ENCODE results near the gene AGTPBP1.
A peak's percentile ranks its signal among the peaks of the same experiment; 100 is the strongest.
"Not testable (repeated sequence)": the region's sequence is repeated elsewhere in the genome, so short reads cannot be mapped to it uniquely, and the experiment has no call there.

AGTPBP1 gene, protein sequence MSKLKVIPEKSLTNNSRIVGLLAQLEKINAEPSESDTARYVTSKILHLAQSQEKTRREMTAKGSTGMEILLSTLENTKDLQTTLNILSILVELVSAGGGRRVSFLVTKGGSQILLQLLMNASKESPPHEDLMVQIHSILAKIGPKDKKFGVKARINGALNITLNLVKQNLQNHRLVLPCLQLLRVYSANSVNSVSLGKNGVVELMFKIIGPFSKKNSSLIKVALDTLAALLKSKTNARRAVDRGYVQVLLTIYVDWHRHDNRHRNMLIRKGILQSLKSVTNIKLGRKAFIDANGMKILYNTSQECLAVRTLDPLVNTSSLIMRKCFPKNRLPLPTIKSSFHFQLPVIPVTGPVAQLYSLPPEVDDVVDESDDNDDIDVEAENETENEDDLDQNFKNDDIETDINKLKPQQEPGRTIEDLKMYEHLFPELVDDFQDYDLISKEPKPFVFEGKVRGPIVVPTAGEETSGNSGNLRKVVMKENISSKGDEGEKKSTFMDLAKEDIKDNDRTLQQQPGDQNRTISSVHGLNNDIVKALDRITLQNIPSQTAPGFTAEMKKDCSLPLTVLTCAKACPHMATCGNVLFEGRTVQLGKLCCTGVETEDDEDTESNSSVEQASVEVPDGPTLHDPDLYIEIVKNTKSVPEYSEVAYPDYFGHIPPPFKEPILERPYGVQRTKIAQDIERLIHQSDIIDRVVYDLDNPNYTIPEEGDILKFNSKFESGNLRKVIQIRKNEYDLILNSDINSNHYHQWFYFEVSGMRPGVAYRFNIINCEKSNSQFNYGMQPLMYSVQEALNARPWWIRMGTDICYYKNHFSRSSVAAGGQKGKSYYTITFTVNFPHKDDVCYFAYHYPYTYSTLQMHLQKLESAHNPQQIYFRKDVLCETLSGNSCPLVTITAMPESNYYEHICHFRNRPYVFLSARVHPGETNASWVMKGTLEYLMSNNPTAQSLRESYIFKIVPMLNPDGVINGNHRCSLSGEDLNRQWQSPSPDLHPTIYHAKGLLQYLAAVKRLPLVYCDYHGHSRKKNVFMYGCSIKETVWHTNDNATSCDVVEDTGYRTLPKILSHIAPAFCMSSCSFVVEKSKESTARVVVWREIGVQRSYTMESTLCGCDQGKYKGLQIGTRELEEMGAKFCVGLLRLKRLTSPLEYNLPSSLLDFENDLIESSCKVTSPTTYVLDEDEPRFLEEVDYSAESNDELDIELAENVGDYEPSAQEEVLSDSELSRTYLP

DNA sequence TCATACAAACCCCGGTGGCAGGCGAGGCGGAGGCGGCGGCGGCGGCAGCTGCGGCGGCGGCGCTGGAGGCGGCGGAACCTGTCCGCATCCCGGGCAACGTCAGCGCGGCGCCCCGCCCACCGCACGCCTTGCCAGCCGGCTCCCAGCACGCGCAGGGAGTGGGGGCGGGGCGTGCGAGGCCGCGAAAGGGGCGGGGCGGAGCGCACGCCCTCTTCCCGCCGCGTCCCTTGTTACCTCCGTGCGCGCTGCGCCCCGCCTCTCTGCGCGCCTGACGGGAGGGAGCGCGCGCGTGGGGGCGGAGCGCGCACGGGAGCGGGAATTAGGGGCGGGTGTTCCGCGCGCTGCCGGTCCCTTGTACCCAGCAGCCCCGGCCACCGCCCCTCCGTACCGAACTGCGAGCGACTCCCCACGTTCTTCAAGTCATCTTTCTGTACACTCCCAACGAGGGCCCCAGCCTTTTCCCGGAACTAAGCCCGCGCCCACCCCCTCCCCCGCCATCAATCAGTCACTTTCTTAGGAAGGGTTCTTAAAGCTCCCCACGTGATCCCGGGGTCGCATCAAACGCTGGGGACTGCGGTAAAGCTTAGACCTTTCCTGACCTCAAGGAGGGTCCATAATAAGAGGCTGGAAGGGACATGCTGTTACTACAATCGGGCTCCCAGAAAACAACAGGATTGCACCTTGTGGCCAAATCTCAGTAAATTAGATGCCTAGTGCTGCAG is at the start of gene AGTPBP1:
TSS of gene AGTPBP1 (minus strand) at position 80 of the 722 bp plus-strand sequence. CDS start 29,421 bp downstream, outside the sequence.
- POLR2A ChIA-PET = interaction anchor here (0.6 kb wide), 1 partner anchor 1512 kb away, joined by 8 read pairs; no protein-coding TSS in a partner anchor
- CTCF ChIA-PET = interaction anchor here (1.7 kb wide), 1 partner anchor 44 kb away, joined by 3 read pairs; no protein-coding TSS in a partner anchor
- DNase-seq (ENCODE audit: extremely low spot score) = peak; percentile 97
- TF ChIP-seq, protein P1, sequence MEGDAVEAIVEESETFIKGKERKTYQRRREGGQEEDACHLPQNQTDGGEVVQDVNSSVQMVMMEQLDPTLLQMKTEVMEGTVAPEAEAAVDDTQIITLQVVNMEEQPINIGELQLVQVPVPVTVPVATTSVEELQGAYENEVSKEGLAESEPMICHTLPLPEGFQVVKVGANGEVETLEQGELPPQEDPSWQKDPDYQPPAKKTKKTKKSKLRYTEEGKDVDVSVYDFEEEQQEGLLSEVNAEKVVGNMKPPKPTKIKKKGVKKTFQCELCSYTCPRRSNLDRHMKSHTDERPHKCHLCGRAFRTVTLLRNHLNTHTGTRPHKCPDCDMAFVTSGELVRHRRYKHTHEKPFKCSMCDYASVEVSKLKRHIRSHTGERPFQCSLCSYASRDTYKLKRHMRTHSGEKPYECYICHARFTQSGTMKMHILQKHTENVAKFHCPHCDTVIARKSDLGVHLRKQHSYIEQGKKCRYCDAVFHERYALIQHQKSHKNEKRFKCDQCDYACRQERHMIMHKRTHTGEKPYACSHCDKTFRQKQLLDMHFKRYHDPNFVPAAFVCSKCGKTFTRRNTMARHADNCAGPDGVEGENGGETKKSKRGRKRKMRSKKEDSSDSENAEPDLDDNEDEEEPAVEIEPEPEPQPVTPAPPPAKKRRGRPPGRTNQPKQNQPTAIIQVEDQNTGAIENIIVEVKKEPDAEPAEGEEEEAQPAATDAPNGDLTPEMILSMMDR (IDR thresholded peaks at IDR 0.05; ENCODE audit: control extremely low read depth, extremely low read depth, low read depth, missing control alignments) = no peak

DNA sequence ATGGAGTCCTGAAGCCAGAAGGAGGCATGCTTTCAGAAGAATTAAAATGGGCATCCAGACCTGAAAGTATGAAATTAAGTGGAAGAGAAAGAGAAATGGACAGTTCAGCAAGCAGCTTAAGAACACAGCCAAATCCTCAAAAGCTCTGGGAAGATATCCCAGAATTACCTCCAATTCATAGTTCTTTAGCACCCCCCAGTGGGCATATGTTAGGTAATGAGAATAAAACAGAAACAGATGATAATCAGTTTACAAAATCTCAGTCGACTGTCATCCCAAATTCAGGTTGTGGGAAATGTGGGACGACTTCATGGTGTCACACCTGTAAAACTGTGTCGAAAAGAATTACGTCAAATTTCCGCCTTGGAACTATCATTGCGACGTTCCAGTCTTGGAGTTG is 44.4 kb upstream of the AGTPBP1 start:
- DNase-seq (ENCODE audit: extremely low spot score); POLR2A ChIA-PET; CTCF ChIA-PET: not testable (repeated sequence)

DNA sequence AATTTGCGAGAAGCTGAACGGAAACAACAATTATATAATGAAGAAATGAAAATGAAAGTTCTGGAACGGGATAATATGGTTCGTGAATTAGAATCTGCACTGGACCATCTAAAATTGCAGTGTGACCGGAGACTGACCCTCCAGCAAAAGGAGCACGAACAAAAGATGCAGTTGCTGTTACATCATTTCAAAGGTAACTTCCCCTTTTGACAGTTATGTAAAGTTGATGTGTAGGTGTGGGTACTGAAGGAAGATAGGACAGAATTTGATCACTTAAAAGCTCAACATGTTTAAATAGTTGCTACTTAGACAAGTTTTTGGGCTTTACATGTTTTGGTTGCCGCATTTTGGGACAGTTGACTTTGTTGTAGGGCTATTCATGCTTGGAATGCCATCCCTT is 32.1 kb upstream of the AGTPBP1 start:
- CTCF ChIA-PET, POLR2A ChIA-PET: not testable (repeated sequence)
- peak; percentile 6 for DNase-seq (ENCODE audit: extremely low spot score)

DNA sequence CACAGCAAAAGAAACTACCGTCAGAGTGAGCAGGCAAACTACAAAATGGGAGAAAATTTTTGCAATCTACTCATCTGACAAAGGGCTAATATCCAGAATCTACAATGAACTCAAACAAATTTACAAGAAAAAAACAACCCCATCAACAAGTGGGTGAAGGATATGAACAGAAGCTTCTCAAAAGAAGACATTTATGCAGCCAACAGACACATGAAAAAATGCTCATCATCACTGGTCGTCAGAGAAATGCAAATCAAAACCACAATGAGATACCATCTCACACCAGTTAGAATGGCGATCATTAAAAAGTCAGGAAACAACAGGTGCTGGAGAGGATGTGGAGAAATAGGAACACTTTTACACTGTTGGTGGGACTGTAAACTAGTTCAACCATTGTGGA is 20.0 kb upstream of the AGTPBP1 start:
- CTCF ChIA-PET; DNase-seq (ENCODE audit: extremely low spot score); POLR2A ChIA-PET: not testable (repeated sequence)

DNA sequence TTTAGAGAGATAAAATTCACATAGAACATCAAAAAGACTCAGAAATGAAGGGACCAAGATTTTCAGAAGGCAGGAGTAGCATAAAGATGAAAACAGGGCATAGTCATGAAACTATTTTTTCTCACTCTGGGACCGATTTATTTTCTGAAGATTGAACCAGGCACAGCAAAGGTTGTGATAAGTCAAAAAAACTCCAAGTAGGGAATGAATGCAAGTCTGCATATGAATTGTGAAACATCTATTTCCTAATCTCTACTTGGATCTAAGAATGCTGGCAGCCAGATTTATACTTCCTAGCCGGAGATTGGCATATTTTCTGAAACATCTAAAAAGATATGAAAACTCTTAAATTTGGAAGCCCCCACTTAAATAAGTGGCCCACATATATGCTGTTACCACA is 16.0 kb upstream of the AGTPBP1 start:
- DNase-seq (ENCODE audit: extremely low spot score); CTCF ChIA-PET; POLR2A ChIA-PET: not testable (repeated sequence)

DNA sequence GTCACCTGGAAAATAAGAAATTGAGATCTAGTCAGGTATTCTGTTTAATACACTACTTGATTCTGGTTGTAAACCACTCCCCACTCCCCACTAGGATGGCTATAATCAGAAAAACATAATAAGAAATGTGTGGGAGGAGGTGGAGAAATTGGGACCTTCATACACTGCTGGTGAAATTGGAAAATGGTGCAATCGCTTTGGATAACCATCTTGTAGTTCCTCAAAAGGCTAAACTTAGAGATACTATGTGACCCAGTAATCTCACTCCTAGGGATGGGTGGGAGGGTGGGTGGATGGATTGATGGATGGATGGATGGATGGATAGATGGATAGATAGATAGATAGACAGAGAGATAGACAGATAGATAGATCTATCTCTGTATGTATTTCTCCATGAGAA is 14.5 kb upstream of the AGTPBP1 start:
- CTCF ChIA-PET; POLR2A ChIA-PET; DNase-seq (ENCODE audit: extremely low spot score): not testable (repeated sequence)

DNA sequence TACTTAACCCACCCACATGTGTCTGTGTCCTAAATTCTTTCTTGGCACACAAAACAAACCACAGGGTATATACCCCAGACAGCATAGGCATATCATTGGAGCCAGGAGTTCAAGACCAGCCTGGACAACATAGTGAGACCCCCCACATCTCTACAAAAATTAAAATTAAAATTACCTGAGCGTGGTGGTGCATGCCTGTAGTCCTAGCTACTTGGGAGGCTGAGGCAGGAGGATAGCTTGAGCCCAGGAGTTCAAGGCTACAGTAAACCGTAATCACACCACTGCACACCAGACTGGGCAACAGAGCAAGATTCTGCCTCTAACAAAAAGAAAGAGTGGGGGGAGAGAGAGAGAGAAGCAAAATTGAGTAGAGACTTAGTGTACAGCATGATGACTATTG is 4.6 kb upstream of the AGTPBP1 start:
- TF ChIP-seq, protein P1 (IDR thresholded peaks at IDR 0.05; ENCODE audit: control extremely low read depth, extremely low read depth, low read depth, missing control alignments) = no peak
- CTCF ChIA-PET = no interaction called here
- POLR2A ChIA-PET = no interaction called here

DNA sequence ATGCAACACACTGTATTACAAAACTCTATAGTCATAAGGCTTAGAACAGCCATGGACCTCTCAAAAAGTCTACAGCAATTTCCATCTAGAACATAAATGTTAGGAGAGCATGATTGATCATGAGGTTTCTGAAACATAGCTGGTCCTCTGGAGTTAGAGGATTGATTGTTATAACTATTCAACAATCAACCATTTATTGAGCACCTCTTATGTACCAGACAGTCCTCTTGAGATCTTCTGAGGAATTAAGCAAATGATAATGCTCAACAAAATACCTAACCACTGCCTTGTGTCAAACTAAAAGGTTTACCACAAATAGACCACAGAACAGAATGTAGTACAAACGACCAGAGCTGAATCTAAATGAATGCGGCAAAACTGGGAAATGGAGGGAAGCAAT is 3.4 kb upstream of the AGTPBP1 start:
- ChIA-PET CTCF (interaction anchor here (1.4 to 2.1 kb wide), 2 partner anchors 15 to 47 kb away, joined by 4 read pairs; no protein-coding TSS in a partner anchor), POLR2A (no interaction called here)
- TF ChIP-seq, protein P1 (IDR thresholded peaks at IDR 0.05; ENCODE audit: control extremely low read depth, extremely low read depth, low read depth, missing control alignments) = no peak
- DNase-seq (ENCODE audit: extremely low spot score) = no peak

More for the DNA sequence above, 4.6 kb upstream of the AGTPBP1 start:
- DNase-seq (ENCODE audit: extremely low spot score) = no peak

All from GM10248 (cell line).